HG02973 (cell line): ENCODE measurements around the gene TBC1D2.

Source experiments
- ATAC-seq: cut with Tn5 transposase; IDR thresholded peaks from one replicate; pipeline ENCODE4 v1.9.1; 2021; ENCODE audit warnings: moderate library complexity; ENCODE audit not compliant: unreplicated experiment

Gene TBC1D2

GRCh38 chr9:98218562-98219363 is 36.7 kb downstream of the TBC1D2 start:
- ATAC-seq: no peak

GRCh38 chr9:98217255-98217654 is 38.2 kb downstream of the TBC1D2 start:
- ATAC-seq: no peak

- ATAC-seq: no peak
These were observed 39.1 kb downstream of the TBC1D2 start for GRCh38 chr9:98216391-98216790.

- ATAC-seq: no peak
These were observed 39.6 kb downstream of the TBC1D2 start for GRCh38 chr9:98215821-98216220.

GRCh38 chr9:98215271-98215670 is 40.2 kb downstream of the TBC1D2 start:
- ATAC-seq: no peak

- ATAC-seq: no peak
These were observed 40.6 kb downstream of the TBC1D2 start for GRCh38 chr9:98214811-98215210.

GRCh38 chr9:98211260-98211659 is 44.2 kb downstream of the TBC1D2 start:
- no peak for ATAC-seq

GRCh38 chr9:98210435-98210834 is 45.0 kb downstream of the TBC1D2 start:
- ATAC-seq: no peak

GRCh38 chr9:98209530-98209929 is 45.9 kb downstream of the TBC1D2 start:
- ATAC-seq: no peak

- ATAC-seq: no peak
These were observed 46.8 kb downstream of the TBC1D2 start for GRCh38 chr9:98208635-98209034.

GRCh38 chr9:98207606-98208005 is 47.8 kb downstream of the TBC1D2 start:
- no peak for ATAC-seq

GRCh38 chr9:98206754-98207153 is 48.7 kb downstream of the TBC1D2 start:
- ATAC-seq: no peak

GRCh38 chr9:98204692-98205091 is 50.8 kb downstream of the TBC1D2 start:
- ATAC-seq: no peak

GRCh38 chr9:98203153-98203552 is 52.3 kb downstream of the TBC1D2 start:
- ATAC-seq: no peak

- ATAC-seq: no peak
These were observed 53.2 kb downstream of the TBC1D2 start for GRCh38 chr9:98202252-98202651.

- no peak for ATAC-seq
These were observed 53.7 kb downstream of the TBC1D2 start for GRCh38 chr9:98201749-98202148.

- no peak for ATAC-seq
These were observed 54.3 kb downstream of the TBC1D2 start for GRCh38 chr9:98201102-98201501.

- ATAC-seq: no peak
These were observed 55.9 kb downstream of the TBC1D2 start for GRCh38 chr9:98199388-98200033.

GRCh38 chr9:98195671-98196070 is 59.8 kb downstream of the TBC1D2 start:
- no peak for ATAC-seq

GRCh38 chr9:98193336-98193944 is 62.0 kb downstream of the TBC1D2 start:
- no peak for ATAC-seq

- peak; percentile 47 for ATAC-seq
These were observed 62.7 kb downstream of the TBC1D2 start, which contains the start of gene CORO2A for GRCh38 chr9:98192503-98193335. Gene CORO2A, minus strand, starts transcription at chr9:98192637. Its CDS starts 34,977 bp downstream, at chr9:98157660.
